Motor neuron (in vitro differentiated cells): ENCODE data around the gene MIB1. TPM values are rescaled to one million over a fixed set of nuclear protein-coding genes. Genes with fewer than 3 reads are reported as not detected.

Source experiments
- ATAC-seq, 8 experiments: fragments of 200-7000 bp; cut with Tn5 transposase; replicated peaks in 6 of 8; 2 replicates each; pipeline ENCODE4 v1.8.0; 2021; ENCODE audit warnings: mild to moderate bottlenecking in 8 of 8, moderate library complexity in 8 of 8
- H3K27ac ChIP-seq, 2 donors: fragments of 250-450 bp; sonication (Bioruptor Pico); 2 replicates each; pipeline ENCODE4 v1.9.0; 2021; ENCODE audit warnings: antibody characterized with exemption in 2 of 2, mild to moderate bottlenecking in 2 of 2, moderate library complexity in 1 of 2
- H3K4me1 ChIP-seq, 2 donors: fragments of 250-450 bp; sonication (Bioruptor Pico); replicated peaks in 1 of 2; 2 replicates each; pipeline ENCODE4 v1.6.1; 2021; ENCODE audit warnings: antibody characterized with exemption in 2 of 2, mild to moderate bottlenecking in 2 of 2, moderate library complexity in 1 of 2
- H3K4me3 ChIP-seq, 5 donors: fragments of 250-450 bp; sonication (Bioruptor Pico); 2 replicates each; pipeline ENCODE4 v1.9.0; 2021; ENCODE audit warnings: antibody characterized with exemption in 5 of 5, mild to moderate bottlenecking in 5 of 5, moderate library complexity in 4 of 5
- WGBS, 10 experiments: fragments of 450-650 bp; shearing (Covaris generic); methylation state at CpG; one replicate each; pipeline ENCODE4 v1.0.0; 2022; 5-methylcytosine and 5-hydroxymethylcytosine counted together
- in situ Hi-C, 9 experiments: fragments of 400-800 bp; cut with MboI; loops; one replicate each; pipeline ENCODE4 v1.15.0; 2021; ENCODE audit warnings: low sequenced_read_pairs in 9 of 9, low pct_unique_long_range_greater_than_20kb in 2 of 9; ENCODE audit not compliant: unreplicated experiment in 9 of 9
- total RNA-seq, 8 experiments: library from RNA; unstranded; fragments of 300-600 nt; gene quantifications; 2 replicates each; pipeline versions ENCODE4 v1.2.3 to v1.2.4, GENCODE V29; 2022

The MIB1 gene
- total RNA-seq, 8 experiments from 2014 or later = 28.5 to 82.2 (median 45.1) TPM

DNA sequence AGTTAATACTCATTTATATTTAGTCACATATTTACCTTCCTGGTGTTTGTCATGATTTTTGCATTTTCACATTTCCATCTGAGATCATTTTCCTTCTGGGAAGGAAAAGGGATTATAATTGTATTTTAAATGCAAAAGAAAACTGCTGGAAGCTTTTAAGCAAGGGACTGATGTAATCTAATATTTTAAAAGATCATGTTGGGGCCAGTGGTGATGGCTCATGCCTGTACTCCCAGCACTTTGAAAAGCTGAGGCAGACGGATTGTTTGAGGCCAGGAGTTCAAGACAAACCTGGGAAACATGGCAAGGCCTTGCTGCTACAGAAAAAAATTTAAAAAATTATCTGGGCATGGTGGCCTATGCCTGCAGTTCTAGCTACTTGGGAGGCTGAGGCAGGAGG lies 149.0 kb downstream of the MIB1 start:
- WGBS, 10 experiments = 0 to 64% (median 27%) methylated on average over 1 of the region's 1 CpG; no CpG with 5 or more reads in 3 of the 10 experiments
- no peak overlapping the region for H3K27ac ChIP-seq
- no peaks in the 10 kb centered on the region for H3K4me1 ChIP-seq
- peak in 3 of 8 experiments; percentile 47 to 89 (median 59) for ATAC-seq
- H3K4me3 ChIP-seq = no peak overlapping the region
- in situ Hi-C loops = no loop called here

DNA sequence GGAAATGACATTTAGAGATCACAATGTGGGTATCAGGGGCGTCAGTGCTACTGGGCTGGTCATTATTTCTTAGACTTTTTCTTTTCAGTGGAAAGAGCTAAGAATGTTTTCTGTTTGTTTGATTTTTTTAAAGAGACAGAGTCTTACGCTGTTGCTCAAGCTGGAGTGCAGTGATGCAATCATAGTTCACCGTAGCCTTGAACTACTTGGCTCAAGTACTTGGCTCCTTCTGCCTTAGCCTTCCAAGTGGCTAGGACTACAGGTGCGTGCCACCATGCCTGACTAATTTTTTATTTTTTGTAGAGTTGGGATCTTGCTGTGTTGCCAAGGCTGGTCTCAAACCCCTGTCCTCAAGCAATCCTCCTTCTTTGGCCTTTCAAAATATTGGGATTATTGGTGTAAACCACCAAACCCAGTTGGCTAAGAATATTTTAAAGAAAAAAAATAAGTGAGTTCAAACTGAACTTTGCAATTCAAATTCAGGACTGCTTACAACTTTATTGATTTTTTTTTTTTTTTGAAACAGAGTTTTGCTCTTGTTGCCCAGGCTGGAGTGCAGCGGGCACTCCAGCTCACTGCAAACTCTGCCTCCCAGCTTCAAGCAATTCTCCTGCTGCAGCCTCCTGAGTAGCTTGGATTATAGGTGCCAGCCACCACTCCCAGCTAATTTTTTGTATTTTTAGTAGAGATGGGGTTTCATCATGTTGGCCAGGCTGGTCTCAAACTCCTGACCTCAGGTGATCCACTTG lies 154.2 kb downstream of the MIB1 start:
- H3K4me1 ChIP-seq = no peaks in the 10 kb centered on the region
- no peak overlapping the region for H3K4me3 ChIP-seq
- no peak for ATAC-seq
- in situ Hi-C loops = no loop called here
- no peak overlapping the region for H3K27ac ChIP-seq
- 21 to 87% (median 76%) methylated on average over 1 to 5 of the region's 5 CpGs for WGBS, 10 experiments

DNA sequence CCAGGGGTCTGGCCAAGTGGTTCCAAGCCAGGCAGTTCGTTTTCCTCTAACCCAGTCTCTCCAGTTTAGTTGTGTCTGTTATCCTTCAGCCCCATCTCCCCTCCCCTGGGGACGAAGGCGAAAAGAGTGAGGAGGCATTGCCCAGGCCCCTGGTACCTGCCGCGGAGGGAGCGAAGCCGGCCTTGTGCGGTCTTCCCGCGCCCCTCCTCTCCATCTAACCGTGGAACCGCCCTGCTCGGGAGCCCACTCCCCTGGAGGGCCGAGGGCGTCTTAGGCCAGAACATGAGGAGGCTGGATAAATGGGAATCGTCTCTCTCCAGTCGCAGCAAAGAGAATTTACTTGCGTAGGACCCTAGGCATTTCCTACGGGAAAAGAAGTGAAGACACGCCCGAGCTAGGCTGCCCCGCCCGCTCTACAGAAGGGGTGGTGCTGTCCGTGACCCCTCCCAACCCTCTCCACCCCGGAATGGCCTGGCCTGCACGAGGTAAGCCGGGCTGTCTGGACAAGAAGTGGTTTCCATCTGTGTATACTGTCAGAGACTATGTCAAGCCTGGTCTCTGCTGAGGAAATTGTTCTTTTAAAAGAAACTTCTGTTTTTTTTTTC lies 156.2 kb downstream of the MIB1 start:
- Histone ChIP-seq H3K27ac (no peak overlapping the region), H3K4me3 (no peak overlapping the region), H3K4me1 (no peaks in the 10 kb centered on the region)
- in situ Hi-C loops = no loop called here
- 0 to 100% (median 80%) methylated on average over 1 to 20 of the region's 27 CpGs; no CpG with 5 or more reads in 5 of the 10 experiments for WGBS, 10 experiments
- peak in 3 of 8 experiments; percentile 63 to 80 (median 77) for ATAC-seq

DNA sequence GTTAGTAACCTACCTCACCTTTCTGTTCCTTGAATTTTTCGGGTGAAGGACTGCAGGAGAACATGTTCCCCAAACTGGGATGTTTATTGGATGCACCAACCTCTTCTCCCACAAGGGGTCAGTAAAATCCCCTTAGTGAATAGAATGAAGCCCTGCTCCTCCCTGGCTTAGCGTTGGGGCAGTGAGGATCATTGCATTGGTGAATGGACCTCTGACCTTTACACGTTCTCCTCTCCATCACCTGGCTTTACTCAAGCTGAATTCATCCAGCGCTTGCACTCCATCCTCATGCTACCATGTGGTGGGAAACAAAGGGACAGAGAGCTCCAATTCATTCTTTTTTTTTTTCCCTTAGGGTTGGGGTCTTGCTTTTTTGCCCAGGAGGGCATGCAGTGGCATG lies 157.2 kb downstream of the MIB1 start:
- Histone ChIP-seq H3K4me3 (no peak overlapping the region), H3K4me1 (no peaks in the 10 kb centered on the region), H3K27ac (no peak overlapping the region)
- in situ Hi-C loops = no loop called here
- ATAC-seq = peak in 6 of 8 experiments; percentile 43 to 78 (median 63)
- WGBS, 10 experiments = 0 to 38% (median 17%) methylated on average over 1 to 4 of the region's 4 CpGs; no CpG with 5 or more reads in 1 of the 10 experiments

DNA sequence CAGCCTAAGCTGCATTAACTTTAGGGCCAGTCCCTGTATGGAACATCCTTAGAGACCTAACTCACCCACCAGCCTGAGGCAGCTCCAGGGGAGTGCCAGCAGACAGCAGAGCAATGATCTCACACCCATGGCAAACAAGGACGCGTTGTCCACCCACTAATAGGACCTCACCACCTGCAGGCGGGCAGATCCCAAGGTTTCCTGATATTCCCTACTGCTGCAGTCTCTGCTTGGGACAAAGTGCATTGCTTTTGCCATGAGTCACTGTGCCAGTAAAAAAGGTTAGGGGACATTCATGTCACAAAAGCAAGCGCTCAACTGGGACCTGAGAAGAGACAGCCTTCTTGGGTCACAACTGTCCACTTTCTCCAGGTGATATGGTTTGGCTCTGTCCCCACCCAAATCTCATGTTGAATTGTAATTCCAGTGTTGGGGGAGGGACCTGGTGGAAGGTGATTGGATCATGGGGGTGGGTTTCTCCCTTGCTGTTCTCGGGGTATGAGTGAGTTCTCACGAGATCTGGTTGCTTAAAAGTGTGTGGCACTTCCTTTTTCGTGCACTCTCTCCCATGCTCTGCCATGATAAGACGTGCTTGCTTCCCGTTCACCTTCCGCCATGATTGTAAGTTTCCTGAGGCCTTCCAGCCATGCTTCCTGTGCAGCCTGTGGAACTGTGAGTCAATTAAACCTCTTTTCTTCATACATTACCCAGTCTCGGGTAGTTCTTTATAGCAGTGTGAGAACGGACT lies 160.2 kb downstream of the MIB1 start:
- ATAC-seq = no peak
- 34 to 100% (median 90%) methylated on average over 1 to 10 of the region's 12 CpGs; no CpG with 5 or more reads in 1 of the 10 experiments for WGBS, 10 experiments
- H3K4me3 ChIP-seq = no peak overlapping the region
- H3K27ac ChIP-seq = no peak overlapping the region
- no peaks in the 10 kb centered on the region for H3K4me1 ChIP-seq
- in situ Hi-C loops = loop anchor here in 1 of 9 experiments (25.0 kb wide), 1 partner anchor 662 kb away; no protein-coding TSS in a partner anchor

DNA sequence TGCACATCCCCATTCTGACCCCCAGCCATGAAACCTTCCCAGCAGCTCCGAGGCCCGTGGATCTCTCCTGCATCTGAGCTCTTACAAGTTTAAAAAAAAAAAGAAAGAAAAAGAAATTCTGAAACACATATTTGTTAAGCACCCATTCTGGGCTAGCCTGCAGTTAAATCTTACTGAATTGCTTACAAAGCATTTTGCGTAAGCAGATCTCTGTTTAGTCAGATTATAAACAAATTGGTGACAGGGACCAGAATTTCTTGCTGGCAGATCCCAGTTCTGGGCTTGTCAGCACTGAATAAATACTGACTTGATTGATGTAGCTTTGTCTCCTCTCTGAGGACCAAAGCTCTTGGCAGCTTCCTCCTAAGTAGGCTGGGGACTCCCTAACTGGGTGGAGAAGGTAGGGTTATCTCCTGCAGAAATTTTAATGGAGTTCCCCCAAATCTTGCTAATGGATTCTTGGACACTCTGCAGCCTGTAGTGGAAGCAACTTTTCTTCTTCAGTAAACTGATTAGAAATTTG lies 160.9 kb downstream of the MIB1 start:
- in situ Hi-C loops = loop anchor here in 1 of 9 experiments (25.0 kb wide), 1 partner anchor 661 kb away; no protein-coding TSS in a partner anchor
- WGBS, 10 experiments = 20 to 100% (median 68%) methylated on average over 1 to 3 of the region's 3 CpGs; no CpG with 5 or more reads in 2 of the 10 experiments

DNA sequence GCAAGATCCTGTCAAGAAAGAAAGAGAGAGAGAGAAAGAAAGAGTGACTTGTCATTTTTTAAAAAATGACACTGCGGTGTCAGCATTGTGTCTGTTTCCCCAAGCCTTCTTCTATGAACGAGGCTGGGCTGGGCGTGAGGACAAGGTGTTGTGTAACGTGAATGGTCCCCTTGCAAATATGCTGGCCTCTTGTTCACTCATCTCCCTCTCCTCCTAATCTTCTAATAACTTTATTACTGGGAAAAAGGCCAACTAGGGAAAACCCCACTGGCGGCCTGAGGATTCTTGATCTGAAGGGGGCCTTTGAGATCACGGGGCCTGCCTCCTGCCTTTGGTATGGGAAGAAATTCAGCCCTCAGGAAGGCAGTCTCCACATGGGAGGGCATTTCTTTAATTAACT lies 163.1 kb downstream of the MIB1 start:
- Histone ChIP-seq H3K4me3 (no peak overlapping the region), H3K4me1 (no peaks in the 10 kb centered on the region), H3K27ac (no peak overlapping the region)
- no peak for ATAC-seq
- 0 to 100% (median 76%) methylated on average over 1 to 6 of the region's 6 CpGs; no CpG with 5 or more reads in 2 of the 10 experiments for WGBS, 10 experiments
- in situ Hi-C loops = loop anchor here in 1 of 9 experiments (25.0 kb wide), 1 partner anchor 659 kb away; no protein-coding TSS in a partner anchor

More for the DNA sequence above, 160.9 kb downstream of the MIB1 start:
- Histone ChIP-seq H3K4me3 (no peak overlapping the region), H3K4me1 (no peaks in the 10 kb centered on the region), H3K27ac (no peak overlapping the region)
- peak in 2 of 8 experiments; percentile 20 to 65 for ATAC-seq

DNA sequence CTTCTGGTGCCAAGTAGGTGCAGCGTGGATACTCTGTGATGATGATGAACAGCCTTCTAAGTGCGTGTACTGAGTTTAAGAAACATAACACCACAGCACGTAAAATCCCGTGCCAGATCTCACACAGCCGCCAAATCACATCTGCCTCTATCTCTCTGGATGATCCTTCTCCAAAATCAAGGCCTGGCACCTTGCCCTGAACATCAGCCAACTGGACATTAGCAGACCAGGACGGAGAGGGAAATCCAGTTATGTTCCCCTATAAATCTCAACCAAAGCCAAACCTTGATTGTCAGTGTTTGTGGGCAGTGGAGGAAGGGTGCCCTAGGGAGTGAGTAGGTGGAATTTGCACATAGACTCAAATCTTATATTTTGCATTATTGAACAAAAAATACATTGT lies 164.3 kb downstream of the MIB1 start:
- in situ Hi-C loops = loop anchor here in 1 of 9 experiments (25.0 kb wide), 1 partner anchor 657 kb away; no protein-coding TSS in a partner anchor
- 0 to 96% (median 77%) methylated on average over 1 to 6 of the region's 6 CpGs for WGBS, 10 experiments
- Histone ChIP-seq H3K4me1 (no peaks in the 10 kb centered on the region), H3K4me3 (no peak overlapping the region), H3K27ac (no peak overlapping the region)
- no peak for ATAC-seq

DNA sequence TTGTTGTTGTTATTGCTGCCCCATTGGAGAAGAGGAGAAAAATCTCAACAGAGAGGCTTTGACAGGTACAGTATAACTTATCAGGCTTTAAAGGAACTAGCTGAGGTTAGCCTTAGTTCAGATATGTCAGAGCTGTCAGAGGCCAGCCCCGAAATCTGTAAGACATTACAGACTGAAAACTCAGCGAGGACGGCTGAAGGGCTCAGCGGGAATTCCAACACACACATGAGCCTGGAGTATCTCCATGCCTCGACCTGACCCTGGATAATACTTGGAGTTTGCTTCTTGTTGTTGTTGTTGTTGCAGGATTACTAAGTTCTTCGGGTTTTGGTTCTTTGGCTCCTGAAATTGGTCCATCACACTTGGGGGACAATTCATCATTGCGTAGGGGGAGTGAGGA lies 166.9 kb downstream of the MIB1 start:
- 16 to 90% (median 65%) methylated on average over 2 to 7 of the region's 7 CpGs; no CpG with 5 or more reads in 3 of the 10 experiments for WGBS, 10 experiments
- H3K4me1 ChIP-seq = no peaks in the 10 kb centered on the region
- no peak overlapping the region for H3K4me3 ChIP-seq
- in situ Hi-C loops = loop anchor here in 1 of 9 experiments (25.0 kb wide), 1 partner anchor 655 kb away; no protein-coding TSS in a partner anchor
- no peak overlapping the region for H3K27ac ChIP-seq
- no peak for ATAC-seq

DNA sequence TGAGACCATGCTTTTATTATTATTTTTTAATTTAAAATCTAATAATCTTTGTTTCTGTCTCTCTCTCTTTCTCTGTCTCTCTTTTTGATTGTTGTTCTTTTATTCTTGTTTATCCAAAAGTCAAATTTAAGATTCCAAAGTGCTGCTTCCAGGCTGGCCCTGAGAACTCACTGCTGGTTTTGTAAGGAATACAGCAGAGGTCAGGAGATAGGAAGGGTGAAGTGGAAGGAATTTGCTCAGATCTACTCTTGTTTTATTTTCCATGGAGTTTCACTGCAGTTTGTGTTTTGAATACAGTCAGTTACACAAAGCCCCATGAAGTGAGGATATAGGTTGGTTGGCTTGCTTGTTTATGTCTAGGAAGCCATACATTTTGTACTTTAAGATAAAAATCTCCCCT lies 168.1 kb downstream of the MIB1 start:
- in situ Hi-C loops = loop anchor here in 1 of 9 experiments (25.0 kb wide), 1 partner anchor 654 kb away; no protein-coding TSS in a partner anchor
- Histone ChIP-seq H3K4me3 (no peak overlapping the region), H3K27ac (no peak overlapping the region), H3K4me1 (no peaks in the 10 kb centered on the region)
- no peak for ATAC-seq

DNA sequence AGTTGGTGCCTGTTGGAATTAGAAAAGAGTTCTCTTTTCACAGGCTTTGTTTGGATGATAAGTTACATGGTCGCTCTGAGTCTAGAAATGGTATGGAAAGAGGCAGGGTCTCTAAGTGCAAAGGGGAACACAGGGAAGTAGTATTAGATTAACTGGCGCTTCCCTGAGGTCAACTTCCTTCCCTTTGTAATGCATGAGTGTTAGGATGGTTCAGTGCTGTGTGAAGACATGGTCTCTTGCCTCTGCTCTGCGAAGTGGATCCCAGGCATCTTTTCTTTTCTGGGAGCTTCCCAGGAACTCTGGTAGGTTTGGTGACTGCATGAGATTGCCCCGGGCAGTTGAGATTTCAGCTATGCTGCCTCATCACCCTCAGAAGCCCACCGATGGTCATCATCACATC lies 170.3 kb downstream of the MIB1 start:
- in situ Hi-C loops = loop anchor here in 1 of 9 experiments (25.0 kb wide), 1 partner anchor 651 kb away; no protein-coding TSS in a partner anchor
- no peak for ATAC-seq
- H3K4me3 ChIP-seq = no peak overlapping the region
- H3K4me1 ChIP-seq = no peaks in the 10 kb centered on the region
- no peak overlapping the region for H3K27ac ChIP-seq
- WGBS, 10 experiments = 30 to 80% (median 41%) methylated on average over 1 to 5 of the region's 5 CpGs; no CpG with 5 or more reads in 1 of the 10 experiments

DNA sequence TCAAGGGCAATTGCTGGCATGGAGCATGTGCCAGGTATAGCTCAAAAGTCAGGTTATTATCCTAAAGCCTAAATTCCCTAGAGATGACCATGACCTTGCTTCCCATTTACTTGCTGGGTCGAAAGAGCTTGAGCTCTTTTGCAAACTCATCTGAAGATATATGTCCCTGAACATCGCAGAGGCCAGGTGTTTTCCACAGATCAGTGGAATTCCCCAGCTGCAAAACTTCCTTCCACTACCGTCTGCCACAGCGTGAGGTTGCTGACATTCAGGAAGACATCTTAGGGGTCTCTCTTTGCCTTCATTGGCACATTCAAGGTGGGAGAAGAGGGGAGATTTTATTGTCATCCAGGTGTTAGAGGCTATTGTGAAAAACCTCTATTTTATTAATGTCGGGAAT lies 171.0 kb downstream of the MIB1 start:
- 7 to 83% (median 57%) methylated on average over 1 to 5 of the region's 5 CpGs; no CpG with 5 or more reads in 1 of the 10 experiments for WGBS, 10 experiments
- ATAC-seq = no peak
- in situ Hi-C loops = loop anchor here in 1 of 9 experiments (25.0 kb wide), 1 partner anchor 651 kb away; no protein-coding TSS in a partner anchor
- no peaks in the 10 kb centered on the region for H3K4me1 ChIP-seq
- H3K4me3 ChIP-seq = no peak overlapping the region
- H3K27ac ChIP-seq = no peak overlapping the region
